IPS-18c (cell line): ENCODE measurements around the gene KRTAP10-6.
"Not testable (repeated sequence)": the region's sequence is repeated elsewhere in the genome, so short reads cannot be mapped to it uniquely, and the experiment has no call there.

Experiments
- H3K4me3 ChIP-seq: 2 replicates; pipeline ENCODE4 v1.7.0; 2013; ENCODE audit warnings: low read depth, mild to moderate bottlenecking, low read length, moderate library complexity; ENCODE audit not compliant: insufficient read depth
- H3K9me3 ChIP-seq: one replicate; pipeline ENCODE4 v1.6.1; 2013; ENCODE audit warnings: mild to moderate bottlenecking, low read length, moderate library complexity; ENCODE audit not compliant: control insufficient read depth, insufficient read depth

Gene KRTAP10-6

GRCh38 chr21:44590897-44591800 lies 1.2 kb downstream of the KRTAP10-6 start:
- not testable (repeated sequence) for H3K9me3 ChIP-seq, H3K4me3 ChIP-seq

- H3K4me3 ChIP-seq: no peak overlapping the region
- no peaks in the 10 kb centered on the region for H3K9me3 ChIP-seq
Measured at GRCh38 chr21:44590311-44590721, 2.0 kb downstream of the KRTAP10-6 start.

GRCh38 chr21:44589586-44590305 lies 2.6 kb downstream of the KRTAP10-6 start:
- no peaks in the 10 kb centered on the region for H3K9me3 ChIP-seq
- no peak overlapping the region for H3K4me3 ChIP-seq

GRCh38 chr21:44589094-44589493 lies 3.2 kb downstream of the KRTAP10-6 start:
- no peaks in the 10 kb centered on the region for H3K9me3 ChIP-seq
- no peak overlapping the region for H3K4me3 ChIP-seq

- H3K9me3 ChIP-seq: no peaks in the 10 kb centered on the region
- no peak overlapping the region for H3K4me3 ChIP-seq
Measured at GRCh38 chr21:44585892-44586291, 6.4 kb downstream of the KRTAP10-6 start.

GRCh38 chr21:44583800-44584147 lies 8.5 kb downstream of the KRTAP10-6 start:
- no peak overlapping the region for H3K4me3 ChIP-seq

GRCh38 chr21:44583089-44583799 lies 9.1 kb downstream of the KRTAP10-6 start:
- H3K9me3 ChIP-seq: peaks cover 2% of the 10 kb centered on the region
- no peak overlapping the region for H3K4me3 ChIP-seq

More at GRCh38 chr21:44583800-44584147, 8.5 kb downstream of the KRTAP10-6 start:
- H3K9me3 ChIP-seq: no peaks in the 10 kb centered on the region

- Histone ChIP-seq H3K9me3 (peaks cover 5% of the 10 kb centered on the region), H3K4me3 (no peak overlapping the region)
Measured at GRCh38 chr21:44582055-44582454, 10.2 kb downstream of the KRTAP10-6 start.

GRCh38 chr21:44581158-44581557 lies 11.1 kb downstream of the KRTAP10-6 start:
- peaks cover 5% of the 10 kb centered on the region for H3K9me3 ChIP-seq
- no peak overlapping the region for H3K4me3 ChIP-seq

- not testable (repeated sequence) for H3K9me3 ChIP-seq, H3K4me3 ChIP-seq
Measured at GRCh38 chr21:44580231-44580821, 12.0 kb downstream of the KRTAP10-6 start, which contains the start of gene KRTAP10-5. TSS of gene KRTAP10-5 (minus strand) at chr21:44580604. CDS start at chr21:44580578, 26 bp downstream.

- no peak overlapping the region for H3K4me3 ChIP-seq
- H3K9me3 ChIP-seq: peaks cover 5% of the 10 kb centered on the region
Measured at GRCh38 chr21:44579833-44580144, 12.5 kb downstream of the KRTAP10-6 start.

- H3K9me3 ChIP-seq: peaks cover 5% of the 10 kb centered on the region
- no peak overlapping the region for H3K4me3 ChIP-seq
Measured at GRCh38 chr21:44579056-44579832, 13.1 kb downstream of the KRTAP10-6 start.

GRCh38 chr21:44578371-44579055 lies 13.8 kb downstream of the KRTAP10-6 start:
- Histone ChIP-seq H3K4me3 (no peak overlapping the region), H3K9me3 (peaks cover 5% of the 10 kb centered on the region)

GRCh38 chr21:44576025-44576420 lies 16.3 kb downstream of the KRTAP10-6 start:
- Histone ChIP-seq H3K9me3 (peaks cover 5% of the 10 kb centered on the region), H3K4me3 (no peak overlapping the region)

GRCh38 chr21:44575307-44576024 lies 16.8 kb downstream of the KRTAP10-6 start:
- no peak overlapping the region for H3K4me3 ChIP-seq
- peaks cover 5% of the 10 kb centered on the region for H3K9me3 ChIP-seq
